HCT116 (cell line): ENCODE measurements around the gene MCOLN3. TPM values are rescaled to one million over a fixed set of nuclear protein-coding genes. Genes with fewer than 3 reads are reported as not detected.

Source experiments
- ATAC-seq: fragments of 200-7000 bp; cut with Tn5 transposase; 2 replicates; pipeline ENCODE4 v1.9.1; 2020; ENCODE audit warnings: mild to moderate bottlenecking, moderate library complexity
- BruUV-seq: library from RNA; stranded (reverse); fragments of 400-500 nt; replicated peaks from 2 replicates; lab custom pipeline; 2021; lab: Mats Ljungman, UMichigan
- CTCF ChIA-PET: fragments of 300-600 bp; sonication (Branson Sonifier 250); formaldehyde crosslinking; loops from one replicate; lab custom pipeline; 2021; ENCODE audit warnings: antibody characterized with exemption; lab: Charles Lee
- POLR2A ChIA-PET: fragments of 300-600, 350-600 bp; sonication (Branson Sonifier 250); formaldehyde crosslinking; loops from one replicate; lab custom pipeline; 2021; ENCODE audit warnings: antibody characterized with exemption; lab: Charles Lee
- RAD21 ChIA-PET, 2 experiments: fragments of 300-600 bp; sonication (Branson Sonifier 250); formaldehyde crosslinking; loops; one replicate each; lab custom pipeline; 2023; ENCODE audit warnings: low total read pairs in 2 of 2; ENCODE audit not compliant: uncharacterized antibody in 2 of 2, unreplicated experiment in 2 of 2, low non-redundant PET in 1 of 2; lab: Charles Lee
- DNase-seq: peaks from one replicate; pipeline ENCODE4 v3.0.0-alpha.2; 2010; ENCODE audit warnings: low read depth, low spot score
- H2AFZ ChIP-seq: fragments of 200-600 bp; shearing (Covaris generic), sonication (generic); 2 replicates; pipeline ENCODE4 v1.6.1; 2017; ENCODE audit warnings: low read depth, mixed run types, mixed read lengths, antibody characterized with exemption, low read length; ENCODE audit not compliant: poor library complexity, severe bottlenecking
- H3K27ac ChIP-seq: 2 replicates; pipeline ENCODE4 v1.5.1; 2012; ENCODE audit warnings: low read depth, low read length
- H3K27me3 ChIP-seq: fragments of 200-600 bp; sonication (generic); 2 replicates; pipeline ENCODE4 v1.6.1; 2016; ENCODE audit warnings: mixed run types, low read length, mixed read lengths; ENCODE audit not compliant: insufficient read depth
- H3K36me3 ChIP-seq, 2 experiments: fragments of 200-500 bp in 1 of 2; fragments of 200-600 bp in 1 of 2; sonication (Bioruptor generic) in 1 of 2; sonication (generic) in 1 of 2; 2 replicates each; pipeline versions ENCODE4 v1.5.1 to v1.6.1; 2014 to 2016; ENCODE audit warnings: low read length in 2 of 2, inconsistent platforms in 1 of 2, mixed read lengths in 1 of 2, mixed run types in 1 of 2; ENCODE audit not compliant: insufficient read depth in 2 of 2, control insufficient read depth in 1 of 2
- H3K4me1 ChIP-seq, 2 experiments: fragments of 200-600 bp in 1 of 2; sonication (generic) in 1 of 2; 2 replicates each; pipeline versions ENCODE4 v1.5.1 to v1.6.1; 2012 to 2017; ENCODE audit warnings: low read length in 2 of 2, inconsistent platforms in 1 of 2, mild to moderate bottlenecking in 1 of 2, mixed read lengths in 1 of 2, mixed run types in 1 of 2, moderate library complexity in 1 of 2; ENCODE audit not compliant: insufficient read depth in 2 of 2, control insufficient read depth in 1 of 2
- H3K4me2 ChIP-seq: fragments of 200-600 bp; sonication (generic); 2 replicates; pipeline ENCODE4 v1.6.1; 2017; ENCODE audit warnings: mixed run types, low read length, mixed read lengths
- H3K4me3 ChIP-seq, 2 experiments: fragments of 200-600 bp in 1 of 2; sonication (generic) in 1 of 2; replicated peaks in 1 of 2; 2 replicates each; pipeline ENCODE4 v1.5.1; 2011 to 2016; ENCODE audit warnings: low read length in 2 of 2, control low read depth in 1 of 2, low read depth in 1 of 2, mild to moderate bottlenecking in 1 of 2, mixed read lengths in 1 of 2, mixed run types in 1 of 2
- H3K79me2 ChIP-seq: fragments of 200-600 bp; sonication (generic); 2 replicates; pipeline ENCODE4 v1.6.1; 2017; ENCODE audit warnings: mild to moderate bottlenecking, mixed run types, low read length, moderate library complexity, mixed read lengths; ENCODE audit not compliant: insufficient read depth
- H3K9ac ChIP-seq: fragments of 200-600 bp; sonication (generic); 2 replicates; pipeline ENCODE4 v1.6.1; 2016; ENCODE audit warnings: low read length, mixed read lengths
- H3K9me2 ChIP-seq: fragments of 200-600 bp; sonication (generic), shearing (Covaris generic); 2 replicates; pipeline ENCODE4 v1.6.1; 2017; ENCODE audit warnings: mixed run types, mild to moderate bottlenecking, moderate library complexity; ENCODE audit not compliant: insufficient read depth
- H3K9me3 ChIP-seq, 2 experiments: fragments of 200-500 bp in 1 of 2; fragments of 200-600 bp in 1 of 2; sonication (Bioruptor generic) in 1 of 2; sonication (generic) in 1 of 2; 2 replicates each; pipeline ENCODE4 v1.6.1; 2014 to 2017; ENCODE audit warnings: low read length in 2 of 2, mixed read lengths in 2 of 2, inconsistent platforms in 1 of 2, low read depth in 1 of 2, mild to moderate bottlenecking in 1 of 2, mixed run types in 1 of 2, moderate library complexity in 1 of 2; ENCODE audit not compliant: control insufficient read depth in 1 of 2, insufficient read depth in 1 of 2
- H4K20me1 ChIP-seq: fragments of 200-600 bp; sonication (generic), shearing (Covaris generic); 2 replicates; pipeline ENCODE4 v1.6.1; 2017; ENCODE audit warnings: mixed run types, mild to moderate bottlenecking, moderate library complexity; ENCODE audit not compliant: insufficient read depth
- CBX3 ChIP-seq: IDR thresholded peaks from 2 replicates; pipeline ENCODE4 v1.6.1; 2012; ENCODE audit warnings: low read depth
- EGR1 ChIP-seq: IDR thresholded peaks from 2 replicates; pipeline ENCODE4 v1.6.1; 2012; ENCODE audit warnings: low read depth
- ELF1 ChIP-seq: IDR thresholded peaks from 2 replicates; pipeline ENCODE4 v1.6.1; 2012; ENCODE audit warnings: low read depth, borderline replicate concordance
- EZH2 ChIP-seq: fragments of 200-600 bp; sonication (generic); IDR thresholded peaks from 2 replicates; pipeline ENCODE4 v1.6.1; 2017; ENCODE audit warnings: antibody characterized with exemption, mixed run types
- EZH2phosphoT487 ChIP-seq: fragments of 200-600 bp; IDR thresholded peaks from 2 replicates; pipeline ENCODE4 v1.6.1; 2018; ENCODE audit warnings: antibody characterized with exemption, borderline replicate concordance
- FOSL1 ChIP-seq: IDR thresholded peaks from 2 replicates; pipeline ENCODE4 v1.6.1; 2012; ENCODE audit warnings: low read depth
- JUND ChIP-seq: IDR thresholded peaks from 2 replicates; pipeline ENCODE4 v1.6.1; 2012
- POLR2AphosphoS5 ChIP-seq: IDR thresholded peaks from 2 replicates; pipeline ENCODE4 v1.6.1; 2011; ENCODE audit warnings: mild to moderate bottlenecking, low read depth, low read length, moderate library complexity
- RAD21 ChIP-seq: IDR thresholded peaks from 2 replicates; pipeline ENCODE4 v1.6.1; 2012; ENCODE audit warnings: low read depth, mild to moderate bottlenecking
- SIN3A ChIP-seq: IDR thresholded peaks from 2 replicates; pipeline ENCODE4 v1.6.1; 2012; ENCODE audit warnings: low read depth
- SP1 ChIP-seq: IDR thresholded peaks from 2 replicates; pipeline ENCODE4 v1.6.1; 2012; ENCODE audit warnings: low read depth
- SRF ChIP-seq: IDR thresholded peaks from 2 replicates; pipeline ENCODE4 v1.6.1; 2012; ENCODE audit warnings: low read depth
- TCF7L2 ChIP-seq: IDR thresholded peaks from 2 replicates; pipeline ENCODE4 v1.7.0; 2011; ENCODE audit warnings: borderline replicate concordance, inconsistent platforms; ENCODE audit not compliant: insufficient read depth, insufficient read length; ENCODE audit errors: extremely low read depth
- ZFX ChIP-seq: fragments of 450-650 bp; IDR thresholded peaks from 2 replicates; pipeline ENCODE4 v1.6.1; 2017
- ZNF274 ChIP-seq: fragments of 200-500 bp; sonication (Bioruptor generic); IDR thresholded peaks from 2 replicates; pipeline ENCODE4 v1.6.1; 2014; ENCODE audit warnings: mild to moderate bottlenecking, low read depth, low read length, inconsistent platforms
- intact Hi-C: fragments of 100-400 bp; cut with micrococcal nuclease; formaldehyde crosslinking; loops from 2 replicates; pipeline ENCODE4 v1.10.0; 2022
- total RNA-seq: library from RNA; stranded (reverse); gene quantifications from one replicate; pipeline ENCODE4 v1.2.1, GENCODE V29; 2021; ENCODE audit not compliant: unreplicated experiment
- TF ChIP-seq, protein P1 (sequence below): IDR thresholded peaks from 2 replicates; pipeline ENCODE4 v1.6.1; 2012; ENCODE audit warnings: low read depth
- TF ChIP-seq, protein P2 (sequence below): IDR thresholded peaks from 2 replicates; pipeline ENCODE4 v1.6.1; 2012
- TF ChIP-seq, protein P3 (sequence below), 3 experiments: fragments of 200-600 bp in 1 of 3; sonication (generic) in 1 of 3; IDR thresholded peaks in 2 of 3; conservative IDR thresholded peaks in 1 of 3; 2 replicates each; pipeline ENCODE4 v1.5.1; 2012 to 2017; ENCODE audit warnings: low read depth in 2 of 3, low read length in 2 of 3, antibody characterized with exemption in 1 of 3, borderline replicate concordance in 1 of 3, control low read depth in 1 of 3, mild to moderate bottlenecking in 1 of 3, mixed read lengths in 1 of 3, mixed run types in 1 of 3, moderate library complexity in 1 of 3; ENCODE audit not compliant: insufficient read depth in 1 of 3

MCOLN3 gene
- total RNA-seq, 1 experiment from 2014 or later = 10.7 TPM

DNA sequence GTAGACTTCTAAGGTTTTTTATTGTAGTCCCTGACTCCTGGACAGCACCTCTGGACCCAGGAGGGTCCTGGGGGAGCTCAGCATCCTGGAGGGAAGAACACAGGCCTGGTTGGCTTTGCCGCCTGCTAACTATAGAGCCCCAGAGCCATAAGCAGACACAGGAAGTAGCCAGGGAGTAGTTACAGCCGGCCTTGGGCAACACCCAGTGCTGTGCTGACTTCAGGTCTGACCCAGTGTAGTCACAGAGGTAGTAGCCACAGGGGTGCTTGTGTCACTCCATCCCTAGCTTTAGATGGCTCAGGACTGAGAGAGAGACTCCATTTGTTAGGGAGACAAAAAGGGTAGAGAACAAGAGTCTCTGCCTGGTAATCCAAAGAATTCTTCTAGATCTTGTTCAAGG is 73.3 kb downstream of the MCOLN3 start:
- H3K27me3 ChIP-seq = no peaks in the 10 kb centered on the region
- no peak overlapping the region for H2AFZ ChIP-seq
- H3K4me1 ChIP-seq = no peaks in the 10 kb centered on the region
- H3K27ac ChIP-seq = no peak overlapping the region
- no peaks in the 10 kb centered on the region for H3K79me2 ChIP-seq
- ChIA-PET RAD21 (no interaction called here), POLR2A (no interaction called here), CTCF (no interaction called here)
- no peaks in the 10 kb centered on the region for H3K36me3 ChIP-seq
- 0 out of 4 replicates have a peak, but pooled peaks cover 0 to 3% of the 10 kb centered on the region in 2 experiments for H3K9me3 ChIP-seq
- BruUV-seq = no TSS peak
- TF ChIP-seq POLR2AphosphoS5 = no peak
- TF ChIP-seq EZH2phosphoT487 = no peak
- no peak for TF ChIP-seq ZNF274
- TF ChIP-seq, protein P1, sequence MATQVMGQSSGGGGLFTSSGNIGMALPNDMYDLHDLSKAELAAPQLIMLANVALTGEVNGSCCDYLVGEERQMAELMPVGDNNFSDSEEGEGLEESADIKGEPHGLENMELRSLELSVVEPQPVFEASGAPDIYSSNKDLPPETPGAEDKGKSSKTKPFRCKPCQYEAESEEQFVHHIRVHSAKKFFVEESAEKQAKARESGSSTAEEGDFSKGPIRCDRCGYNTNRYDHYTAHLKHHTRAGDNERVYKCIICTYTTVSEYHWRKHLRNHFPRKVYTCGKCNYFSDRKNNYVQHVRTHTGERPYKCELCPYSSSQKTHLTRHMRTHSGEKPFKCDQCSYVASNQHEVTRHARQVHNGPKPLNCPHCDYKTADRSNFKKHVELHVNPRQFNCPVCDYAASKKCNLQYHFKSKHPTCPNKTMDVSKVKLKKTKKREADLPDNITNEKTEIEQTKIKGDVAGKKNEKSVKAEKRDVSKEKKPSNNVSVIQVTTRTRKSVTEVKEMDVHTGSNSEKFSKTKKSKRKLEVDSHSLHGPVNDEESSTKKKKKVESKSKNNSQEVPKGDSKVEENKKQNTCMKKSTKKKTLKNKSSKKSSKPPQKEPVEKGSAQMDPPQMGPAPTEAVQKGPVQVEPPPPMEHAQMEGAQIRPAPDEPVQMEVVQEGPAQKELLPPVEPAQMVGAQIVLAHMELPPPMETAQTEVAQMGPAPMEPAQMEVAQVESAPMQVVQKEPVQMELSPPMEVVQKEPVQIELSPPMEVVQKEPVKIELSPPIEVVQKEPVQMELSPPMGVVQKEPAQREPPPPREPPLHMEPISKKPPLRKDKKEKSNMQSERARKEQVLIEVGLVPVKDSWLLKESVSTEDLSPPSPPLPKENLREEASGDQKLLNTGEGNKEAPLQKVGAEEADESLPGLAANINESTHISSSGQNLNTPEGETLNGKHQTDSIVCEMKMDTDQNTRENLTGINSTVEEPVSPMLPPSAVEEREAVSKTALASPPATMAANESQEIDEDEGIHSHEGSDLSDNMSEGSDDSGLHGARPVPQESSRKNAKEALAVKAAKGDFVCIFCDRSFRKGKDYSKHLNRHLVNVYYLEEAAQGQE = no peak
- no peak for TF ChIP-seq CBX3
- TF ChIP-seq ELF1 = no peak
- TF ChIP-seq ZFX = no peak
- no peak for TF ChIP-seq EGR1
- no peak for TF ChIP-seq SRF
- TF ChIP-seq RAD21 = no peak
- TF ChIP-seq FOSL1 = no peak
- TF ChIP-seq, protein P2, sequence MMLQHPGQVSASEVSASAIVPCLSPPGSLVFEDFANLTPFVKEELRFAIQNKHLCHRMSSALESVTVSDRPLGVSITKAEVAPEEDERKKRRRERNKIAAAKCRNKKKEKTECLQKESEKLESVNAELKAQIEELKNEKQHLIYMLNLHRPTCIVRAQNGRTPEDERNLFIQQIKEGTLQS = no peak
- TF ChIP-seq TCF7L2 = no peak
- no peak for TF ChIP-seq EZH2
- no peak for TF ChIP-seq SP1
- TF ChIP-seq JUND = no peak
- TF ChIP-seq, protein P3, sequence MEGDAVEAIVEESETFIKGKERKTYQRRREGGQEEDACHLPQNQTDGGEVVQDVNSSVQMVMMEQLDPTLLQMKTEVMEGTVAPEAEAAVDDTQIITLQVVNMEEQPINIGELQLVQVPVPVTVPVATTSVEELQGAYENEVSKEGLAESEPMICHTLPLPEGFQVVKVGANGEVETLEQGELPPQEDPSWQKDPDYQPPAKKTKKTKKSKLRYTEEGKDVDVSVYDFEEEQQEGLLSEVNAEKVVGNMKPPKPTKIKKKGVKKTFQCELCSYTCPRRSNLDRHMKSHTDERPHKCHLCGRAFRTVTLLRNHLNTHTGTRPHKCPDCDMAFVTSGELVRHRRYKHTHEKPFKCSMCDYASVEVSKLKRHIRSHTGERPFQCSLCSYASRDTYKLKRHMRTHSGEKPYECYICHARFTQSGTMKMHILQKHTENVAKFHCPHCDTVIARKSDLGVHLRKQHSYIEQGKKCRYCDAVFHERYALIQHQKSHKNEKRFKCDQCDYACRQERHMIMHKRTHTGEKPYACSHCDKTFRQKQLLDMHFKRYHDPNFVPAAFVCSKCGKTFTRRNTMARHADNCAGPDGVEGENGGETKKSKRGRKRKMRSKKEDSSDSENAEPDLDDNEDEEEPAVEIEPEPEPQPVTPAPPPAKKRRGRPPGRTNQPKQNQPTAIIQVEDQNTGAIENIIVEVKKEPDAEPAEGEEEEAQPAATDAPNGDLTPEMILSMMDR (IDR thresholded peaks at IDR 0.05 in 2 of 3, conservative IDR thresholded peaks at IDR 0.05 in 1 of 3; ENCODE audit: borderline replicate concordance in 1 of 3, insufficient read depth in 1 of 3, low read depth in 2 of 3, low read length in 2 of 3) = no peak
- no peak for TF ChIP-seq SIN3A
- no peak overlapping the region for H3K4me2 ChIP-seq
- no peak for ATAC-seq
- intact Hi-C loops = no loop called here
- no peaks in the 10 kb centered on the region for H3K9me2 ChIP-seq
- DNase-seq = no peak
- no peak overlapping the region for H3K9ac ChIP-seq
- H4K20me1 ChIP-seq = no peaks in the 10 kb centered on the region
- no peak overlapping the region for H3K4me3 ChIP-seq
